T-helper 2 cell treated with Interferon-gamma antibody and Interleukin-4, amounts not matched to agents 5 μg/mL and 100 μg/mL, for 36 hours (primary cell): ENCODE data around the gene ZNF408.

Experiments used
- DNase-seq: peaks from one replicate; pipeline ENCODE4 v3.0.0; 2021; ENCODE audit warnings: low spot score
- H3K27ac Mint-ChIP-seq: one replicate; pipeline ENCODE4 v1.8.0; 2021; ENCODE audit warnings: mild to moderate bottlenecking, mixed read lengths
- H3K27me3 Mint-ChIP-seq: one replicate; pipeline ENCODE4 v1.8.0; 2021; ENCODE audit warnings: low read depth, mixed read lengths
- H3K36me3 Mint-ChIP-seq: one replicate; pipeline ENCODE4 v1.8.0; 2021; ENCODE audit warnings: low read depth, mixed read lengths
- H3K4me1 Mint-ChIP-seq: one replicate; pipeline ENCODE4 v1.8.0; 2021; ENCODE audit warnings: low read depth, mixed read lengths
- H3K4me3 Mint-ChIP-seq: one replicate; pipeline ENCODE4 v1.8.0; 2022; ENCODE audit warnings: mild to moderate bottlenecking, moderate library complexity, mixed read lengths
- H3K9me3 Mint-ChIP-seq: one replicate; pipeline ENCODE4 v1.8.0; 2021; ENCODE audit warnings: mixed read lengths

The ZNF408 gene

GRCh38 chr11:46719543-46720218 is 18.9 kb downstream of the ZNF408 start:
- Mint-ChIP-seq H3K4me3 (no peak overlapping the region), H3K4me1 (peaks cover 6% of the 10 kb centered on the region), H3K9me3 (no peaks in the 10 kb centered on the region), H3K36me3 (no peaks in the 10 kb centered on the region), H3K27me3 (no peaks in the 10 kb centered on the region), H3K27ac (no peak overlapping the region)
- no peak for DNase-seq

- DNase-seq = no peak
- peaks cover 6% of the 10 kb centered on the region for H3K4me1 Mint-ChIP-seq
- no peak overlapping the region for H3K27ac Mint-ChIP-seq
- no peaks in the 10 kb centered on the region for H3K27me3 Mint-ChIP-seq
- no peak overlapping the region for H3K4me3 Mint-ChIP-seq
- no peaks in the 10 kb centered on the region for H3K9me3 Mint-ChIP-seq
- H3K36me3 Mint-ChIP-seq = no peaks in the 10 kb centered on the region
These were observed 20.5 kb downstream of the ZNF408 start for GRCh38 chr11:46721286-46721685.

GRCh38 chr11:46722566-46723358 is 21.9 kb downstream of the ZNF408 start:
- H3K4me3 Mint-ChIP-seq = no peak overlapping the region
- peaks cover 6% of the 10 kb centered on the region for H3K4me1 Mint-ChIP-seq
- DNase-seq = no peak
- H3K36me3 Mint-ChIP-seq = no peaks in the 10 kb centered on the region
- H3K9me3 Mint-ChIP-seq = no peaks in the 10 kb centered on the region
- H3K27me3 Mint-ChIP-seq = no peaks in the 10 kb centered on the region
- no peak overlapping the region for H3K27ac Mint-ChIP-seq

GRCh38 chr11:46723359-46723680 is 22.5 kb downstream of the ZNF408 start:
- peaks cover 3% of the 10 kb centered on the region for H3K4me1 Mint-ChIP-seq
- H3K27ac Mint-ChIP-seq = no peak overlapping the region
- H3K4me3 Mint-ChIP-seq = no peak overlapping the region
- no peaks in the 10 kb centered on the region for H3K9me3 Mint-ChIP-seq
- no peaks in the 10 kb centered on the region for H3K27me3 Mint-ChIP-seq
- H3K36me3 Mint-ChIP-seq = no peaks in the 10 kb centered on the region
- no peak for DNase-seq

- Mint-ChIP-seq H3K27me3 (no peaks in the 10 kb centered on the region), H3K4me3 (no peak overlapping the region), H3K9me3 (no peaks in the 10 kb centered on the region), H3K36me3 (no peaks in the 10 kb centered on the region), H3K27ac (no peak overlapping the region), H3K4me1 (no peaks in the 10 kb centered on the region)
- DNase-seq = no peak
These were observed 23.3 kb downstream of the ZNF408 start for GRCh38 chr11:46724088-46724487.

- Mint-ChIP-seq H3K4me1 (no peaks in the 10 kb centered on the region), H3K27me3 (no peaks in the 10 kb centered on the region), H3K27ac (no peak overlapping the region), H3K36me3 (no peaks in the 10 kb centered on the region), H3K9me3 (no peaks in the 10 kb centered on the region), H3K4me3 (no peak overlapping the region)
- no peak for DNase-seq
These were observed 24.7 kb downstream of the ZNF408 start for GRCh38 chr11:46725338-46726205.

- H3K27me3 Mint-ChIP-seq = no peaks in the 10 kb centered on the region
- H3K27ac Mint-ChIP-seq = no peak overlapping the region
- H3K9me3 Mint-ChIP-seq = no peaks in the 10 kb centered on the region
- H3K4me3 Mint-ChIP-seq = no peak overlapping the region
- no peaks in the 10 kb centered on the region for H3K36me3 Mint-ChIP-seq
- H3K4me1 Mint-ChIP-seq = no peaks in the 10 kb centered on the region
- no peak for DNase-seq
These were observed 25.5 kb downstream of the ZNF408 start for GRCh38 chr11:46726206-46726862.

GRCh38 chr11:46727952-46728658 is 27.3 kb downstream of the ZNF408 start:
- H3K36me3 Mint-ChIP-seq = no peaks in the 10 kb centered on the region
- no peaks in the 10 kb centered on the region for H3K9me3 Mint-ChIP-seq
- no peak overlapping the region for H3K4me3 Mint-ChIP-seq
- no peak overlapping the region for H3K27ac Mint-ChIP-seq
- H3K4me1 Mint-ChIP-seq = no peaks in the 10 kb centered on the region
- DNase-seq = no peak
- H3K27me3 Mint-ChIP-seq = no peaks in the 10 kb centered on the region

- Mint-ChIP-seq H3K9me3 (no peaks in the 10 kb centered on the region), H3K27me3 (no peaks in the 10 kb centered on the region), H3K4me3 (no peak overlapping the region), H3K36me3 (no peaks in the 10 kb centered on the region), H3K27ac (no peak overlapping the region), H3K4me1 (no peaks in the 10 kb centered on the region)
- no peak for DNase-seq
These were observed 27.8 kb downstream of the ZNF408 start for GRCh38 chr11:46728659-46729040.

- no peaks in the 10 kb centered on the region for H3K27me3 Mint-ChIP-seq
- no peak overlapping the region for H3K4me3 Mint-ChIP-seq
- H3K9me3 Mint-ChIP-seq = no peaks in the 10 kb centered on the region
- no peak overlapping the region for H3K27ac Mint-ChIP-seq
- no peaks in the 10 kb centered on the region for H3K36me3 Mint-ChIP-seq
- DNase-seq = no peak
- H3K4me1 Mint-ChIP-seq = no peaks in the 10 kb centered on the region
These were observed 28.5 kb downstream of the ZNF408 start for GRCh38 chr11:46729110-46730027.

GRCh38 chr11:46731545-46731944 is 30.7 kb downstream of the ZNF408 start:
- no peaks in the 10 kb centered on the region for H3K4me1 Mint-ChIP-seq
- no peak for DNase-seq
- no peaks in the 10 kb centered on the region for H3K9me3 Mint-ChIP-seq
- H3K27me3 Mint-ChIP-seq = no peaks in the 10 kb centered on the region
- H3K27ac Mint-ChIP-seq = no peak overlapping the region
- no peak overlapping the region for H3K4me3 Mint-ChIP-seq
- H3K36me3 Mint-ChIP-seq = no peaks in the 10 kb centered on the region

GRCh38 chr11:46733234-46733633 is 32.4 kb downstream of the ZNF408 start:
- Mint-ChIP-seq H3K4me3 (no peak overlapping the region), H3K27me3 (no peaks in the 10 kb centered on the region), H3K27ac (no peak overlapping the region), H3K9me3 (no peaks in the 10 kb centered on the region), H3K4me1 (no peaks in the 10 kb centered on the region), H3K36me3 (no peaks in the 10 kb centered on the region)
- DNase-seq = no peak
